ENCODE measurements around the gene GALNT17.

The GALNT17 gene

GRCh38 chr7:71497256-71497946 is 365.5 kb downstream of the GALNT17 start:
- H3K4me3 ChIP-seq (ENCODE audit: low read length): no peak overlapping the region
- peaks cover 7% of the 10 kb centered on the region for H3K4me1 ChIP-seq (ENCODE audit: control insufficient read depth, low read depth, low read length)
- H3K27ac ChIP-seq (ENCODE audit: low read length): no peak overlapping the region
- no peak overlapping the region for H3K9ac ChIP-seq (ENCODE audit: low read length)
- no peaks in the 10 kb centered on the region for H3K27me3 ChIP-seq (ENCODE audit: control insufficient read depth, insufficient read depth, low read length)
- no peaks in the 10 kb centered on the region for H3K9me3 ChIP-seq (ENCODE audit: control insufficient read depth, low read depth, low read length)
- H3K36me3 ChIP-seq (ENCODE audit: control insufficient read depth, low read depth, low read length): no peaks in the 10 kb centered on the region

- peaks cover 7% of the 10 kb centered on the region for H3K4me1 ChIP-seq (ENCODE audit: control insufficient read depth, low read depth, low read length)
- no peak overlapping the region for H3K27ac ChIP-seq (ENCODE audit: low read length)
- no peaks in the 10 kb centered on the region for H3K27me3 ChIP-seq (ENCODE audit: control insufficient read depth, insufficient read depth, low read length)
- no peaks in the 10 kb centered on the region for H3K9me3 ChIP-seq (ENCODE audit: control insufficient read depth, low read depth, low read length)
- no peak overlapping the region for H3K4me3 ChIP-seq (ENCODE audit: low read length)
- no peaks in the 10 kb centered on the region for H3K36me3 ChIP-seq (ENCODE audit: control insufficient read depth, low read depth, low read length)
- H3K9ac ChIP-seq (ENCODE audit: low read length): no peak overlapping the region
These were observed 366.4 kb downstream of the GALNT17 start for GRCh38 chr7:71498381-71498780.

- Histone ChIP-seq H3K27me3 (ENCODE audit: control insufficient read depth, insufficient read depth, low read length) (no peaks in the 10 kb centered on the region), H3K4me1 (ENCODE audit: control insufficient read depth, low read depth, low read length) (peaks cover 10% of the 10 kb centered on the region), H3K36me3 (ENCODE audit: control insufficient read depth, low read depth, low read length) (no peaks in the 10 kb centered on the region), H3K9me3 (ENCODE audit: control insufficient read depth, low read depth, low read length) (no peaks in the 10 kb centered on the region), H3K27ac (ENCODE audit: low read length) (no peak overlapping the region), H3K9ac (ENCODE audit: low read length) (no peak overlapping the region), H3K4me3 (ENCODE audit: low read length) (no peak overlapping the region)
These were observed 372.9 kb downstream of the GALNT17 start for GRCh38 chr7:71504697-71505441.

GRCh38 chr7:71506822-71507221 is 374.9 kb downstream of the GALNT17 start:
- H3K9ac ChIP-seq (ENCODE audit: low read length): no peak overlapping the region
- H3K9me3 ChIP-seq (ENCODE audit: control insufficient read depth, low read depth, low read length): no peaks in the 10 kb centered on the region
- H3K4me1 ChIP-seq (ENCODE audit: control insufficient read depth, low read depth, low read length): peaks cover 10% of the 10 kb centered on the region
- no peaks in the 10 kb centered on the region for H3K36me3 ChIP-seq (ENCODE audit: control insufficient read depth, low read depth, low read length)
- no peaks in the 10 kb centered on the region for H3K27me3 ChIP-seq (ENCODE audit: control insufficient read depth, insufficient read depth, low read length)
- no peak overlapping the region for H3K4me3 ChIP-seq (ENCODE audit: low read length)
- H3K27ac ChIP-seq (ENCODE audit: low read length): no peak overlapping the region

- Histone ChIP-seq H3K9me3 (ENCODE audit: control insufficient read depth, low read depth, low read length) (no peaks in the 10 kb centered on the region), H3K9ac (ENCODE audit: low read length) (no peak overlapping the region), H3K36me3 (ENCODE audit: control insufficient read depth, low read depth, low read length) (no peaks in the 10 kb centered on the region), H3K4me1 (ENCODE audit: control insufficient read depth, low read depth, low read length) (peaks cover 10% of the 10 kb centered on the region), H3K27me3 (ENCODE audit: control insufficient read depth, insufficient read depth, low read length) (no peaks in the 10 kb centered on the region), H3K27ac (ENCODE audit: low read length) (no peak overlapping the region), H3K4me3 (ENCODE audit: low read length) (no peak overlapping the region)
These were observed 376.0 kb downstream of the GALNT17 start for GRCh38 chr7:71507680-71508602.

GRCh38 chr7:71509381-71509780 is 377.4 kb downstream of the GALNT17 start:
- H3K36me3 ChIP-seq (ENCODE audit: control insufficient read depth, low read depth, low read length): no peaks in the 10 kb centered on the region
- no peak overlapping the region for H3K9ac ChIP-seq (ENCODE audit: low read length)
- H3K4me3 ChIP-seq (ENCODE audit: low read length): no peak overlapping the region
- peaks cover 10% of the 10 kb centered on the region for H3K4me1 ChIP-seq (ENCODE audit: control insufficient read depth, low read depth, low read length)
- no peak overlapping the region for H3K27ac ChIP-seq (ENCODE audit: low read length)
- H3K9me3 ChIP-seq (ENCODE audit: control insufficient read depth, low read depth, low read length): no peaks in the 10 kb centered on the region
- no peaks in the 10 kb centered on the region for H3K27me3 ChIP-seq (ENCODE audit: control insufficient read depth, insufficient read depth, low read length)

- Histone ChIP-seq H3K9ac (ENCODE audit: low read length) (no peak overlapping the region), H3K36me3 (ENCODE audit: control insufficient read depth, low read depth, low read length) (no peaks in the 10 kb centered on the region), H3K9me3 (ENCODE audit: control insufficient read depth, low read depth, low read length) (no peaks in the 10 kb centered on the region), H3K4me1 (ENCODE audit: control insufficient read depth, low read depth, low read length) (peaks cover 10% of the 10 kb centered on the region), H3K4me3 (ENCODE audit: low read length) (no peak overlapping the region), H3K27me3 (ENCODE audit: control insufficient read depth, insufficient read depth, low read length) (no peaks in the 10 kb centered on the region), H3K27ac (ENCODE audit: low read length) (no peak overlapping the region)
These were observed 379.4 kb downstream of the GALNT17 start for GRCh38 chr7:71511361-71511807.

GRCh38 chr7:71517940-71518699 is 386.2 kb downstream of the GALNT17 start:
- no peaks in the 10 kb centered on the region for H3K9me3 ChIP-seq (ENCODE audit: control insufficient read depth, low read depth, low read length)
- no peak overlapping the region for H3K27ac ChIP-seq (ENCODE audit: low read length)
- no peaks in the 10 kb centered on the region for H3K4me1 ChIP-seq (ENCODE audit: control insufficient read depth, low read depth, low read length)
- H3K36me3 ChIP-seq (ENCODE audit: control insufficient read depth, low read depth, low read length): no peaks in the 10 kb centered on the region
- no peaks in the 10 kb centered on the region for H3K27me3 ChIP-seq (ENCODE audit: control insufficient read depth, insufficient read depth, low read length)
- no peak overlapping the region for H3K9ac ChIP-seq (ENCODE audit: low read length)
- H3K4me3 ChIP-seq (ENCODE audit: low read length): no peak overlapping the region

- Histone ChIP-seq H3K9me3 (ENCODE audit: control insufficient read depth, low read depth, low read length) (no peaks in the 10 kb centered on the region), H3K4me1 (ENCODE audit: control insufficient read depth, low read depth, low read length) (no peaks in the 10 kb centered on the region), H3K9ac (ENCODE audit: low read length) (no peak overlapping the region), H3K27ac (ENCODE audit: low read length) (no peak overlapping the region), H3K4me3 (ENCODE audit: low read length) (no peak overlapping the region), H3K27me3 (ENCODE audit: control insufficient read depth, insufficient read depth, low read length) (no peaks in the 10 kb centered on the region), H3K36me3 (ENCODE audit: control insufficient read depth, low read depth, low read length) (no peaks in the 10 kb centered on the region)
These were observed 386.9 kb downstream of the GALNT17 start for GRCh38 chr7:71518880-71519279.

- H3K4me1 ChIP-seq (ENCODE audit: control insufficient read depth, low read depth, low read length): no peaks in the 10 kb centered on the region
- H3K9me3 ChIP-seq (ENCODE audit: control insufficient read depth, low read depth, low read length): no peaks in the 10 kb centered on the region
- no peak overlapping the region for H3K9ac ChIP-seq (ENCODE audit: low read length)
- no peak overlapping the region for H3K4me3 ChIP-seq (ENCODE audit: low read length)
- H3K36me3 ChIP-seq (ENCODE audit: control insufficient read depth, low read depth, low read length): no peaks in the 10 kb centered on the region
- H3K27ac ChIP-seq (ENCODE audit: low read length): no peak overlapping the region
- H3K27me3 ChIP-seq (ENCODE audit: control insufficient read depth, insufficient read depth, low read length): no peaks in the 10 kb centered on the region
These were observed 389.6 kb downstream of the GALNT17 start for GRCh38 chr7:71521506-71521905.

- no peak overlapping the region for H3K4me3 ChIP-seq (ENCODE audit: low read length)
- no peaks in the 10 kb centered on the region for H3K27me3 ChIP-seq (ENCODE audit: control insufficient read depth, insufficient read depth, low read length)
- no peak overlapping the region for H3K9ac ChIP-seq (ENCODE audit: low read length)
- H3K27ac ChIP-seq (ENCODE audit: low read length): no peak overlapping the region
- no peaks in the 10 kb centered on the region for H3K4me1 ChIP-seq (ENCODE audit: control insufficient read depth, low read depth, low read length)
- no peaks in the 10 kb centered on the region for H3K36me3 ChIP-seq (ENCODE audit: control insufficient read depth, low read depth, low read length)
- H3K9me3 ChIP-seq (ENCODE audit: control insufficient read depth, low read depth, low read length): no peaks in the 10 kb centered on the region
These were observed 394.2 kb downstream of the GALNT17 start for GRCh38 chr7:71526106-71526505.
